Uterus (tissue), 2 donors: ENCODE results near the gene CTR9.

ENCODE experiments used
- POLR2A ChIP-seq, 2 donors: fragments of 450-650 bp; IDR thresholded peaks; one replicate each; pipeline ENCODE4 v1.6.1; 2016; ENCODE audit warnings: antibody characterized with exemption in 2 of 2, mild to moderate bottlenecking in 1 of 2, moderate library complexity in 1 of 2
- TF ChIP-seq, protein P1 (sequence below), 4 experiments: fragments of 200-600 bp in 2 of 4; fragments of 450-650 bp in 2 of 4; sonication (generic) in 2 of 4; IDR thresholded peaks; one replicate each; pipeline ENCODE4 v1.5.1; 2016 to 2019; ENCODE audit warnings: antibody characterized with exemption in 4 of 4, mild to moderate bottlenecking in 2 of 4, moderate library complexity in 1 of 4

DNA sequence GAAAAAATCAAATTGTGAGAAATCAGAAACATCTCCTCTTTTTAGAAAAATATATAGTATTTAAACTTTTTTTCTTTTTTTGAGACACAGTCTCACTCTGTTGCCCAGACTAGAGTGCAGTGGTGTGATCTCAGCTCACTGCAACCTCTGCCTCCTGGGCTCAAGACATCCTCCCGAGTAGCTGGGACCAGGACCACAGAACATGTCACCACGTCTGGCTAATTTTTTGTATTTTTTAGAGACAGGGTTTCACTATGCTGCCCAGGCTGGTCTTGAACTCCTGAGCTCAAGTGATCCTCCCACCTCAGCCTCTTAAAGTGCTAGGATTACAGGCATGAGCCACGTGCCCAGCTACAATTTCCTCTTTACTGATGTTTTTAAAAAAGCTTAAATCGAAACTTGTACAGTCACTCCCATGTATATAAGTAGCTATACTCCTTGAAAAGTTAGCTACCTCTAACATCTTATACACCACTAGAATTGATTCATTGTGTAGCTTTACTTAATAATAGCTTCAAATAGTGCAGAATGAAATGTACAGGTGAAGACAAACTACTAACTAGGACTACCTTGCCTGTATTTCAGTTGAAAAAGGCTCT lies 47.4 kb downstream of the CTR9 start:
- TF ChIP-seq, protein P1, sequence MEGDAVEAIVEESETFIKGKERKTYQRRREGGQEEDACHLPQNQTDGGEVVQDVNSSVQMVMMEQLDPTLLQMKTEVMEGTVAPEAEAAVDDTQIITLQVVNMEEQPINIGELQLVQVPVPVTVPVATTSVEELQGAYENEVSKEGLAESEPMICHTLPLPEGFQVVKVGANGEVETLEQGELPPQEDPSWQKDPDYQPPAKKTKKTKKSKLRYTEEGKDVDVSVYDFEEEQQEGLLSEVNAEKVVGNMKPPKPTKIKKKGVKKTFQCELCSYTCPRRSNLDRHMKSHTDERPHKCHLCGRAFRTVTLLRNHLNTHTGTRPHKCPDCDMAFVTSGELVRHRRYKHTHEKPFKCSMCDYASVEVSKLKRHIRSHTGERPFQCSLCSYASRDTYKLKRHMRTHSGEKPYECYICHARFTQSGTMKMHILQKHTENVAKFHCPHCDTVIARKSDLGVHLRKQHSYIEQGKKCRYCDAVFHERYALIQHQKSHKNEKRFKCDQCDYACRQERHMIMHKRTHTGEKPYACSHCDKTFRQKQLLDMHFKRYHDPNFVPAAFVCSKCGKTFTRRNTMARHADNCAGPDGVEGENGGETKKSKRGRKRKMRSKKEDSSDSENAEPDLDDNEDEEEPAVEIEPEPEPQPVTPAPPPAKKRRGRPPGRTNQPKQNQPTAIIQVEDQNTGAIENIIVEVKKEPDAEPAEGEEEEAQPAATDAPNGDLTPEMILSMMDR (IDR thresholded peaks at IDR 0.05): no peak
- TF ChIP-seq POLR2A (IDR thresholded peaks at IDR 0.05): no peak
